ENCODE measurements around the gene ITLN2. TPM values are rescaled to one million over a fixed set of nuclear protein-coding genes. Genes with fewer than 3 reads are reported as not detected.
A peak's percentile ranks its signal among the peaks of the same experiment; 100 is the strongest.
"Not testable (repeated sequence)": the region's sequence is repeated elsewhere in the genome, so short reads cannot be mapped to it uniquely, and the experiment has no call there.

Gene ITLN2
- total and polyA plus RNA-seq, 2 experiments from 2014 or later, result 1.3 to 1.7 TPM

GRCh38 chr1:160949881-160950280 lies 4.7 kb downstream of the ITLN2 start:
- DNase-seq (ENCODE audit: low spot score), result no peak
- Histone ChIP-seq H3K27me3 (no peaks in the 10 kb centered on the region), H3K36me3 (replicated peaks; ENCODE audit: insufficient read depth, low read depth) (no peaks in the 10 kb centered on the region), H3K27ac (peak overlapping the region; percentile 39), H3K9me2 (replicated peaks; ENCODE audit: insufficient read depth) (no peaks in the 10 kb centered on the region), H3K4me2 (no peak overlapping the region), H3K4me1 (ENCODE audit: insufficient read depth) (peaks cover 14% of the 10 kb centered on the region), H4K20me1 (ENCODE audit: insufficient read depth, poor library complexity, severe bottlenecking) (no peaks in the 10 kb centered on the region), H2AFZ (no peak overlapping the region), H3K79me2 (no peaks in the 10 kb centered on the region), H3K4me3 (no peak overlapping the region), H3K9me3 (ENCODE audit: low read depth) (no peaks in the 10 kb centered on the region)
- TF ChIP-seq CTCF (IDR thresholded peaks at IDR 0.05; ENCODE audit: poor library complexity) (no peak), EZH2phosphoT487 (IDR thresholded peaks at IDR 0.05; ENCODE audit: low read depth, severe bottlenecking, unreplicated experiment) (no peak), EZH2 (IDR thresholded peaks at IDR 0.05; ENCODE audit: borderline replicate concordance) (no peak)
- 82% methylated on average over 2 of the region's 2 CpGs for WGBS (ENCODE audit: low lambda C conversion rate, missing lambda C conversion rate)

- not testable (repeated sequence) for H3K27me3 ChIP-seq; H3K4me3 ChIP-seq; H3K9me2 ChIP-seq (replicated peaks; ENCODE audit: insufficient read depth); H3K9me3 ChIP-seq (ENCODE audit: low read depth); H3K36me3 ChIP-seq (replicated peaks; ENCODE audit: insufficient read depth, low read depth); H3K4me2 ChIP-seq; H2AFZ ChIP-seq; DNase-seq (ENCODE audit: low spot score); H3K79me2 ChIP-seq; H4K20me1 ChIP-seq (ENCODE audit: insufficient read depth, poor library complexity, severe bottlenecking)
- H3K27ac ChIP-seq, result peak overlapping the region; percentile 84
- peaks cover 14% of the 10 kb centered on the region for H3K4me1 ChIP-seq (ENCODE audit: insufficient read depth)
- WGBS (ENCODE audit: low lambda C conversion rate, missing lambda C conversion rate), result 25% methylated on average over 7 of the region's 7 CpGs
These were observed 5.3 kb downstream of the ITLN2 start for GRCh38 chr1:160949216-160949880.

DNA sequence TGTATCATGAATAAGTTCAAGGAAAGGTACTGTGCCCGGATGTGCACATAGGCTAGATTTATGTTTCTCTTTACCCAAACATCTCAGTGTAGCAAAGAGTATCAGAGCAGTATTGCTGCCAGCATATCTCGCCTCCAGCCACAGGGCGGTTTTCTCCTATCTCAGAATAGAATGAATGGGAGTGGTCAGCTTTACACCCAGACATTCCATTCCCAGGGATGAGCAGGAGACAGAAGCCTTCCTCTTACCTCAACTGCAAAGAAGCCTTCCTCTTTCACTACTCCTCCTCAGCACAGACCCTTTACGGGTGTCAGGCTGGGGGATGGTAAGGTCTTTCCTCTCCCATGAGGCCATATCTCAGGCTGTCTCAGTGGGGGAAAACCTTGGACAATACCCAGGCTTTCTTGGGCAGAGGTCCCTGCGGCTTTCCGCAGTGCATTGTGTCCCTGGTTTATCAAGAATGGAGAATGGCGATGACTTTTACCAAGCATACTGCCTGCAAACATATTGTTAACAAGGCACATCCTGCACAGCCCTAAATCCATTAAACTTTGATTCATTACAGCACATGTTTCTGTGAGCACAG lies 7.3 kb downstream of the ITLN2 start:
- peaks cover 14% of the 10 kb centered on the region for H3K4me1 ChIP-seq (ENCODE audit: insufficient read depth)
- H3K9me3 ChIP-seq (ENCODE audit: low read depth); H3K79me2 ChIP-seq; H3K4me2 ChIP-seq; H3K36me3 ChIP-seq (replicated peaks; ENCODE audit: insufficient read depth, low read depth); H2AFZ ChIP-seq; H3K27me3 ChIP-seq; H3K27ac ChIP-seq; DNase-seq (ENCODE audit: low spot score); H3K4me3 ChIP-seq; H4K20me1 ChIP-seq (ENCODE audit: insufficient read depth, poor library complexity, severe bottlenecking); H3K9me2 ChIP-seq (replicated peaks; ENCODE audit: insufficient read depth): not testable (repeated sequence)
- WGBS (ENCODE audit: low lambda C conversion rate, missing lambda C conversion rate), result 51% methylated on average over 7 of the region's 7 CpGs

GRCh38 chr1:160945881-160946280 lies 8.7 kb downstream of the ITLN2 start:
- H3K4me2 ChIP-seq; H3K9me2 ChIP-seq (replicated peaks; ENCODE audit: insufficient read depth); H3K27me3 ChIP-seq; H3K27ac ChIP-seq; H3K36me3 ChIP-seq (replicated peaks; ENCODE audit: insufficient read depth, low read depth); H3K4me3 ChIP-seq; DNase-seq (ENCODE audit: low spot score); H3K79me2 ChIP-seq; H4K20me1 ChIP-seq (ENCODE audit: insufficient read depth, poor library complexity, severe bottlenecking); H3K9me3 ChIP-seq (ENCODE audit: low read depth); H2AFZ ChIP-seq: not testable (repeated sequence)
- peaks cover 14% of the 10 kb centered on the region for H3K4me1 ChIP-seq (ENCODE audit: insufficient read depth)
- 89% methylated on average over 6 of the region's 6 CpGs for WGBS (ENCODE audit: low lambda C conversion rate, missing lambda C conversion rate)

DNA sequence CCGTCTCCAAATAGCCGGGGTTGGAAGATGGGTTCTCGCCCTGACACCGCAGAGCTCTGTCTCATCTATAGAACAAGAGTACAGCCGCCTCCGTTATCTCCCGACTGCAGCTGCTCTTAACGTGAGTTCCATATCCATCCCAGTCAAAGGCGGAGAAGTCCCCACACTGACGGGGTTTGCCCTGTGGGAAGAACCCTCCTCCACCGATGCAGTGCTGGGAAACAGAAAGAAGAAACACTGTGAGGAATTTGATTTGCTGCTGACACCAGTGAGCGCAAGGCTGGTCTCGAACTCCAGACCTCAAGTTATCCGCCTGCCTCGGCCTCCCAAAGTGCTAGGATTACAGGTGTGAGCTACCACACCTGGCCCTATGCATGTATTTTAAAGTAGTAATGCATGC lies 9.5 kb downstream of the ITLN2 start:
- no peak for DNase-seq (ENCODE audit: low spot score)
- TF ChIP-seq EZH2 (IDR thresholded peaks at IDR 0.05; ENCODE audit: borderline replicate concordance) (no peak), EZH2phosphoT487 (IDR thresholded peaks at IDR 0.05; ENCODE audit: low read depth, severe bottlenecking, unreplicated experiment) (no peak), CTCF (IDR thresholded peaks at IDR 0.05; ENCODE audit: poor library complexity) (no peak)
- H4K20me1 ChIP-seq (ENCODE audit: insufficient read depth, poor library complexity, severe bottlenecking), result no peaks in the 10 kb centered on the region
- no peaks in the 10 kb centered on the region for H3K36me3 ChIP-seq (replicated peaks; ENCODE audit: insufficient read depth, low read depth)
- 85% methylated on average over 15 of the region's 15 CpGs for WGBS (ENCODE audit: low lambda C conversion rate, missing lambda C conversion rate)
- no peak overlapping the region for H3K4me2 ChIP-seq
- no peak overlapping the region for H2AFZ ChIP-seq
- no peak overlapping the region for H3K27ac ChIP-seq
- no peaks in the 10 kb centered on the region for H3K27me3 ChIP-seq
- H3K9me2 ChIP-seq (replicated peaks; ENCODE audit: insufficient read depth), result no peaks in the 10 kb centered on the region
- no peaks in the 10 kb centered on the region for H3K9me3 ChIP-seq (ENCODE audit: low read depth)
- H3K4me1 ChIP-seq (ENCODE audit: insufficient read depth), result peaks cover 14% of the 10 kb centered on the region
- H3K79me2 ChIP-seq, result no peaks in the 10 kb centered on the region
- H3K4me3 ChIP-seq, result no peak overlapping the region

Measured in hepatocyte (in vitro differentiated cells).